ENCODE data around the gene COX6B2.

The COX6B2 gene

GRCh38 chr19:55387736-55388497 lies 33.4 kb upstream of the COX6B2 start:
- Mint-ChIP-seq H3K9me3 (no peaks in the 10 kb centered on the region), H3K4me1 (ENCODE audit: low read depth in 2 of 2) (peaks cover 58 to 61% of the 10 kb centered on the region in 2 donors), H3K27me3 (no peaks in the 10 kb centered on the region), H3K27ac (peak overlapping the region; percentile 96 to 99), H3K36me3 (ENCODE audit: insufficient read depth) (peaks cover 70% of the 10 kb centered on the region), H3K4me3 (peak overlapping the region; percentile 94 to 97)
- ATAC-seq (replicated peaks) (no peak), DNase-seq (no peak)

DNA sequence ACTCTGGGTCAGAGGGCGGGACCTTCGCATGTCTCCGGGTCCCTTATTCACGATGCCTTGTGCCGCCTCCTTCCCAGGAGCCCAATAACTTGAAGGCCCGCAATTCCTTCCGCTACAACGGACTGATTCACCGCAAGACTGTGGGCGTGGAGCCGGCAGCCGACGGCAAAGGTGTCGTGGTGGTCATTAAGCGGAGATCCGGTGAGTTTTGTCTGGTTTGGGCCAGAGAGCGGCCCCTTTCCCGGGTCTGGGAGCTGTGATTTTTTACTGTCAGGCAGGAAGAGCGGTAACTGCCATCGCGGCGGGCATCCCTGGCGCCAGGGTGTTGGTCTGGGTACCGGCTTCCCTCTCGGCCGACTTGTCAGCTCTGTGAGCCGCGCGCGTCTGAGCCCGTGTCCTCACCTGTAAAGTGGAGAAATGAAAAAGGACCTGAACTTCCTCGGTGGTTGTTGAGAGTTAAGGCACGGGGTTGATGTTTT lies 32.0 kb upstream of the COX6B2 start:
- ATAC-seq (replicated peaks) = no peak
- Mint-ChIP-seq H3K27me3 (no peaks in the 10 kb centered on the region), H3K9me3 (no peaks in the 10 kb centered on the region), H3K36me3 (ENCODE audit: insufficient read depth) (peaks cover 66% of the 10 kb centered on the region), H3K4me1 (ENCODE audit: low read depth in 2 of 2) (peaks cover 66 to 75% of the 10 kb centered on the region in 2 donors), H3K27ac (peak overlapping the region; percentile 96 to 99), H3K4me3 (peak overlapping the region; percentile 94 to 97)
- no peak for DNase-seq

GRCh38 chr19:55385724-55386492 lies 31.4 kb upstream of the COX6B2 start, which contains the start of gene RPL28:
Gene RPL28, plus strand, starts transcription at chr19:55385932. Its CDS starts 426 bp downstream, at chr19:55386358.
- Mint-ChIP-seq H3K36me3 (ENCODE audit: insufficient read depth) (peaks cover 61% of the 10 kb centered on the region), H3K4me3 (peak within 1 kb of the TSS; percentile 94 to 97), H3K27me3 (no peaks in the 10 kb centered on the region), H3K9me3 (no peaks in the 10 kb centered on the region), H3K27ac (peak within 1 kb of the TSS; percentile 96 to 99), H3K4me1 (ENCODE audit: low read depth in 2 of 2) (peaks cover 66 to 75% of the 10 kb centered on the region in 2 donors)
- ATAC-seq (replicated peaks) (peak; percentile 74), DNase-seq (peak; percentile 99 to 100 (median 100))

GRCh38 chr19:55384920-55385723 lies 30.6 kb upstream of the COX6B2 start:
- peaks cover 53% of the 10 kb centered on the region for H3K36me3 Mint-ChIP-seq (ENCODE audit: insufficient read depth)
- peak overlapping the region; percentile 96 to 99 for H3K27ac Mint-ChIP-seq
- peak overlapping the region; percentile 94 to 97 for H3K4me3 Mint-ChIP-seq
- H3K27me3 Mint-ChIP-seq = no peaks in the 10 kb centered on the region
- ATAC-seq (replicated peaks) (peak; percentile 75), DNase-seq (peak; percentile 94 to 97 (median 96))
- H3K9me3 Mint-ChIP-seq = no peaks in the 10 kb centered on the region
- H3K4me1 Mint-ChIP-seq (ENCODE audit: low read depth in 2 of 2) = peaks cover 59 to 67% of the 10 kb centered on the region in 2 donors

GRCh38 chr19:55384131-55384919 lies 29.8 kb upstream of the COX6B2 start, which contains the start of gene TMEM238:
Gene TMEM238, minus strand, starts transcription at chr19:55384292. Its CDS starts 33 bp downstream, at chr19:55384259.
- H3K36me3 Mint-ChIP-seq (ENCODE audit: insufficient read depth) = peaks cover 50% of the 10 kb centered on the region
- H3K27ac Mint-ChIP-seq = peak within 1 kb of the TSS; percentile 96 to 99
- DNase-seq (peak in 1 of 3 experiments; percentile 29), ATAC-seq (replicated peaks) (no peak)
- no peaks in the 10 kb centered on the region for H3K9me3 Mint-ChIP-seq
- H3K4me3 Mint-ChIP-seq = peak within 1 kb of the TSS; percentile 94 to 97
- peaks cover 51 to 59% of the 10 kb centered on the region in 2 donors for H3K4me1 Mint-ChIP-seq (ENCODE audit: low read depth in 2 of 2)
- no peaks in the 10 kb centered on the region for H3K27me3 Mint-ChIP-seq

GRCh38 chr19:55383279-55384130 lies 29.0 kb upstream of the COX6B2 start:
- peak in 1 of 3 experiments; percentile 38 for DNase-seq
- peaks cover 44 to 53% of the 10 kb centered on the region in 2 donors for H3K4me1 Mint-ChIP-seq (ENCODE audit: low read depth in 2 of 2)
- H3K27me3 Mint-ChIP-seq = no peaks in the 10 kb centered on the region
- peak overlapping the region; percentile 87 to 94 for H3K4me3 Mint-ChIP-seq
- peak; percentile 3 for ATAC-seq (replicated peaks)
- H3K36me3 Mint-ChIP-seq (ENCODE audit: insufficient read depth) = peaks cover 43% of the 10 kb centered on the region
- no peaks in the 10 kb centered on the region for H3K9me3 Mint-ChIP-seq
- peak overlapping the region; percentile 70 to 71 for H3K27ac Mint-ChIP-seq

DNA sequence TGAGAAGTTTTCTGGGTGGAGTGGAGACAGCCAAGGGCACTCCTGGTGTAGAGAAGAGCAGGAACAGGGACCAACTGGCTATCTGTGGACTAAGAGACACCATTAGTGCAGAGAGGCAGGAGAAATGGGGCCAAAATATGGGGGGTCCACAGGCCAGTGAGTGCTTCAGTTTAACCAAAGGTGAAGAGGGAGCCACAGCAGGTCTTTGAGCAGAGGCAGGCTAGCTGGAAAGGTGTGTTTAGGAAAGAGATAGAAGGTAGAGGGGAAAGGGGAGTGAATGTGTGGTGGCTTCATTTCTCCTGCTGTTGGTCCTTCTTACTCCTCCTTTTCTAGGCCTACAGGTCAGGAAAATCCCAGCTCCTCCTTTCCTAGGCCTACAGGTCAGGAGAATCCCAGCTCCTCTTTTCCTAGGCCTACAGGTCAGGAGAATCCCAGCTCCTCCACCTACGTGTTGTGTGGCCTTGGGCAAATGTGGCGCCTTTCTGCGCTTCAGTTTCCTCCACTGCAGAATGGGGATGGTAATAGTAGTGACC lies 28.1 kb upstream of the COX6B2 start:
- ATAC-seq (replicated peaks) = no peak
- Mint-ChIP-seq H3K4me1 (ENCODE audit: low read depth in 2 of 2) (peaks cover 38 to 48% of the 10 kb centered on the region in 2 donors), H3K27ac (peak overlapping the region; percentile 70 to 71), H3K27me3 (no peaks in the 10 kb centered on the region), H3K9me3 (no peaks in the 10 kb centered on the region), H3K4me3 (peak overlapping the region; percentile 87 to 94), H3K36me3 (ENCODE audit: insufficient read depth) (peaks cover 39% of the 10 kb centered on the region)
- DNase-seq = no peak

DNA sequence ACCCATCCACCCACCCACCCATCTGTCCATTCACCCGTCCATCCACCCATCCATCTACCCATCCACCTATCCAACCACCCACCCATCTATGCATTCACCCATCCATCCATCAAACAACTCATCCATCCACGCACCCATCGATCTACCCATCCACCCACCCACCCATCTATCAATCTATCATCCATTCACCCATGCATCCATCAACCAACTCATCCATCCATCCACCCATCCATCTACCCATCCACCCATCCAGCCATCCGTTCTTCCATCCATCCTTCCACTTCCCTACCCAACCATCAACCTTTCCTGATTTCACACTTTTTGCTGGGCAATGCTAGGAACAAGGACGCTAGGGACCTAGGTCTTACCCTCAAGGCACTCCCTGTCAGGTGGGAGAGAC lies 27.5 kb upstream of the COX6B2 start:
- peak overlapping the region; percentile 87 to 94 for H3K4me3 Mint-ChIP-seq
- DNase-seq = no peak
- peaks cover 33 to 42% of the 10 kb centered on the region in 2 donors for H3K4me1 Mint-ChIP-seq (ENCODE audit: low read depth in 2 of 2)
- no peaks in the 10 kb centered on the region for H3K27me3 Mint-ChIP-seq
- ATAC-seq (replicated peaks) = no peak
- peaks cover 33% of the 10 kb centered on the region for H3K36me3 Mint-ChIP-seq (ENCODE audit: insufficient read depth)
- no peaks in the 10 kb centered on the region for H3K9me3 Mint-ChIP-seq
- peak overlapping the region in 1 of 2 donors; percentile 71 for H3K27ac Mint-ChIP-seq

GRCh38 chr19:55379174-55379573 lies 24.7 kb upstream of the COX6B2 start:
- Mint-ChIP-seq H3K36me3 (ENCODE audit: insufficient read depth) (peaks cover 8% of the 10 kb centered on the region), H3K27ac (no peak overlapping the region), H3K4me1 (ENCODE audit: low read depth in 2 of 2) (peaks cover 13 to 18% of the 10 kb centered on the region in 2 donors), H3K4me3 (no peak overlapping the region), H3K27me3 (peaks cover 5 to 21% of the 10 kb centered on the region in 2 donors), H3K9me3 (no peaks in the 10 kb centered on the region)
- ATAC-seq (replicated peaks) (no peak), DNase-seq (no peak)

DNA sequence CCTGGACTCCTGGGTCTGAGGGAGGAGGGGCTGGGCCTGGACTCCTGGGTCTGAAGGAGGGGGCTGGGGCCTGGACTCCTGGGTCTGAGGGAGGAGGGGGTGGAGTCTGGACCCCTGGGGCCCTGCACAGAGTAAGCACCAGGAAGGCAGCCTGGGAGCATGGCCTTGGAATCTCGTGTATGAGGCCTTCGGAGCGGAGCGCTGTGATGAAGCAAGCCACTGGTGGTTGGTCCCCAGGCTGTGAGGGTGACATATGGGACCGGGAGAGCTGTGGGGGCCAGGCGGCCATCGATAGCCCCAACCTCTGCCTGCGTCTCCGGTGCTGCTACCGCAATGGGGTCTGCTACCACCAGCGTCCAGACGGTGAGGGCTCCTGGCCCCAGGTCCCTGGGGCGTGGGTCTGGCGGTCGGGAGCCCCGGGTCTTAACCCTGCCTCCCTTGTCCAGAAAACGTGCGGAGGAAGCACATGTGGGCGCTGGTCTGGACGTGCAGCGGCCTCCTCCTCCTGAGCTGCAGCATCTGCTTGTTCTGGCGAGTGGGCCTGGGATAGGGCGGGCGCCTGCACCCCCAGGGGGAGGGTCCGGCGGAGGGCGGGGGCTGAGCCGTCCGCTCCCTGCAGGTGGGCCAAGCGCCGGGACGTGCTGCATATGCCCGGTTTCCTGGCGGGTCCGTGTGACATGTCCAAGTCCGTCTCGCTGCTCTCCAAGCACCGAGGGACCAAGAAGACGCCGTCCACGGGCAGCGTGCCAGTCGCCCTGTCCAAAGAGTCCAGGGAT lies 23.0 kb upstream of the COX6B2 start:
- H3K4me3 Mint-ChIP-seq = no peak overlapping the region

More for the DNA sequence above, 23.0 kb upstream of the COX6B2 start:
- H3K9me3 Mint-ChIP-seq = no peaks in the 10 kb centered on the region
- DNase-seq (no peak), ATAC-seq (replicated peaks) (no peak)
- H3K4me1 Mint-ChIP-seq (ENCODE audit: low read depth in 2 of 2) = peaks cover 5 to 14% of the 10 kb centered on the region in 2 donors
- peaks cover 13 to 37% of the 10 kb centered on the region in 2 donors for H3K27me3 Mint-ChIP-seq
- no peak overlapping the region for H3K27ac Mint-ChIP-seq
- H3K36me3 Mint-ChIP-seq (ENCODE audit: insufficient read depth) = peaks cover 8% of the 10 kb centered on the region

Data from effector memory CD8-positive, alpha-beta T cell (primary cell).